HG02571 (cell line): Measurements from ENCODE around the gene CPPED1.

ENCODE experiments used
- ATAC-seq: cut with Tn5 transposase; IDR thresholded peaks from one replicate; pipeline ENCODE4 v1.9.1; 2021; ENCODE audit warnings: mild to moderate bottlenecking, moderate library complexity; ENCODE audit not compliant: unreplicated experiment

Gene CPPED1

DNA sequence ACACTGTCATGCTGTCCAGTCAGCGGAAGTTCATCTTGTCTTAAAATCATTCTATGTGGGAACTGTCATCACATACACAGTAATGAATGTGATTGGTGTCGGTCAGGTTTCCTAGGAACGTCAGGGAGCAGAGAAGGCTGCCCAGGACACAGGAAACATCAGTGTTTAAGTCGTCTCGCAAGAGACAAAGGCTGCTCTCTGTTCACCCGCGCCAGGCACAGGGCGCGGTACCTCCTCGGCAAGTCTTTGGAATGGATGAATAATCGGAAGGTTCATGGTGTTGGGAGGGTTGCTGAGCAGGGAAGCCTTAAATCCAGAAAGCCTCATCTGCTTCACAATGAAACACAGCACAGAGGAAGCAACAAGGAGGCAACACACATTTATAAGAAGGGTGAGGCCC is 148.2 kb downstream of the CPPED1 start:
- ATAC-seq: no peak

GRCh38 chr16:12653820-12654392 is 149.8 kb downstream of the CPPED1 start:
- no peak for ATAC-seq

GRCh38 chr16:12652924-12653323 is 150.8 kb downstream of the CPPED1 start:
- no peak for ATAC-seq

GRCh38 chr16:12651765-12652512 is 151.7 kb downstream of the CPPED1 start:
- ATAC-seq: no peak

DNA sequence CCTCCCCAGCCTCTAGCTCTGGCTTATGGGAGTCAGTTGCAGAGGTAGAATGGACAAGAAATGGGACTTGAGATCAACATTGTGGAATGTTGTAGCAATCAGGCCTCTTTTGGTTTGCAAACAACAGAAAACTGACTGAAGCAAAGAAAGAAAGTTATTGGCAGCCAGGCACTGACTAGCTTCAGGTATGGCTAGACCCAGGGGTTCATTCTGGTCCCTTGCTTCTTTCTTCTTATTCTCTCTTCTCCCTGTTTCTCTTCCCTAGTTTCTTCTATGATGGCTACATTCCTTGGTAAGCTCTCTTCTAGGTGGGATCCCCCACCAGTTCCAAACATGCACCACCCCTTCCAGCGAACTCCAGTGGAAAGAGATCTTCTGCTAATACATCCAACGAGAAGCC is 154.3 kb downstream of the CPPED1 start:
- ATAC-seq: no peak

GRCh38 chr16:12646490-12647274 is 157.0 kb downstream of the CPPED1 start:
- no peak for ATAC-seq

DNA sequence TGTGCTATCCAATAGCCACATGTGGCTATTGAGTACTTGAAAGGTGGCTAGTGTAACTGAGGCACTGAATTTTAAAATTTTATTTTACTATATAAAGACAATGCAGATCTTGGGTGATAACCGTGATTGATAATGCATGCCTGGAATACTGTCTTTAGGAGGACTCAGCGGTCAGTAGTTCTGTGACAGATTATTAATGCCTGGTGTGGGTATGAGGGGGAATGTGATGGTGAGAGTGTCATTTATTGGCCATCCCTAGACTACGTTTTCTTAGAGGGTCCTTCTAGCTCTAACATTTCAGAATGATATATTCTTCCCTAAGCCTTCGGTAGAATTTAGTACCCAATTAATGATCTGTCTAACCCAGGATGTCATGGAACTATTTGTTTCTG is 157.6 kb downstream of the CPPED1 start:
- ATAC-seq: no peak

- no peak for ATAC-seq
Measured at GRCh38 chr16:12643034-12643455, 160.6 kb downstream of the CPPED1 start.

- ATAC-seq: no peak
Measured at GRCh38 chr16:12639044-12639443, 164.6 kb downstream of the CPPED1 start.

DNA sequence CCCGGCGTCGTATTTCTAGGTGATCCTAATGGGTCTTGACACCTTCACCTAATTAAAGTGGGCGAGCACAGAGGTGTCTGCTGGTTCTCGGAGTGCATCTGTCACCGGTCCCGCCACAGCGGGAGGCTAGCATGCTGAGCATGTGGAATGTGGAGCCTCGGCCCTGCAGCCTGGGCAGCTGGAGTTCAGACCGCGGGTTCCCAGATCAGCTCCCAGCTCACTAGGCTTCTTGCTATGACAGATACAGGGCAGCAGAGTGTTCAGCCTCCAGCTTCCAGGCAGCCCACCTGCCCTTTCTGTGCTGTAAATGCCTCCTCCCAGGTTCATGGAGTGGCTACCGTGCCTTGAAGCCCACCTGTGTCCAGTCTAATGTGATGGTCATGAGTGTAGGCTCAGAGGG is 166.7 kb downstream of the CPPED1 start:
- ATAC-seq: no peak

DNA sequence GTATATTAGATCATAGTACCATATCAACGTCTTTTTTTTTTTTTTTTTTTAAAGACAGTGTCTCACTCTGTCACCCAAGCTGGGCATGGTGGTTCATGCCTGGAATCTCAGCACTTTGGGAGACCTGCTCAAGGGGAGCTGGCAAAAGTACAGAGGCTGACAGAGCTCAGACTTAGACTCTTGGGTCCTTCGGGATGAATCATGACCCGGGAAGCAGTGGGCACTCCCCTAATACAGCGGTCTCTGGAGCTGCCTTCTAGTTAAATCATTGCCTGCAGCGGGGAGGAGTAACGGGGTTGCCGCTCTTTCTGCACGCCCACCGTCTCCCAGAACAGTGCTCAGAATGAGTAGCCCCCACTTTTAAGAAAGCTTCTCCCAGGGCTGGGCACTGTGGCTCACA is 174.4 kb downstream of the CPPED1 start:
- ATAC-seq: no peak

DNA sequence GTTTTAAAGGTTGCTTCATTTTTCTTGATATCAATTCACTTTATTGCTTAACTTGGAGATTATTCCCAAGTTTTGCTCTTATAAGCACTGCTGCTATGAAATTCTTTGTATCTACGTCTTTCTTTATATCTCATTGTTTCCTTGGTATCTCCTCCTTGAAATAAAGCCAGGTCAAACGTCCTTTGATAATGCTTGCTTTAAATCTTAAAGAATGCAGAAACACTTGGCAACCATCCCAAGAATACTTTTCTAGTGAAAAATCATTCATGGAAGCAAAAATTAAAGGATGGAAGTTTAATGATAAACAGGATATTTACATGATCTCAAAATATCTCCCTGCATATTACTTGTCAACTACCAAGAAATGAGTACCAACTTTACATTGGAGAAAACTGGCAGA is 175.2 kb downstream of the CPPED1 start:
- ATAC-seq: no peak

GRCh38 chr16:12627394-12627793 is 176.3 kb downstream of the CPPED1 start:
- ATAC-seq: no peak

- ATAC-seq: no peak
Measured at GRCh38 chr16:12626411-12626810, 177.3 kb downstream of the CPPED1 start.

DNA sequence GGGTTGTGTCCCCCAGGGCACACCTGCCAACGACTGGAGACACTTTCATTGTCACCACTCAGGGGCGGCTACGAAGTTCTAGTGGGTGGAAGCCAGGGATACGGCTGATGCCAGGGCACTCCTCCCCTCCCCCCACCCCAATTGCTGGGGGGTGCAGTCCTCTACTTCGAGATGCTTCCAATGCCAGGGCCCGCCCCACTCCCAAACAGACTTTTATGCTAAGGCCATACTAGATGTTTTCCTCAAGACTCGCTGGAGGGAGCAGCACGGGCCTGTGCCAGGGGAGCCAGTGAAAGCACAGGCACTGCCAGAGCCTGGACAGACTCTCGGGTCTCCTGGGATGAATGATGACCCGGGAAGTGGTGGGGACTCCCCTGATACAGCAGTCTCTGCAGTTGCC is 178.0 kb downstream of the CPPED1 start:
- no peak for ATAC-seq

DNA sequence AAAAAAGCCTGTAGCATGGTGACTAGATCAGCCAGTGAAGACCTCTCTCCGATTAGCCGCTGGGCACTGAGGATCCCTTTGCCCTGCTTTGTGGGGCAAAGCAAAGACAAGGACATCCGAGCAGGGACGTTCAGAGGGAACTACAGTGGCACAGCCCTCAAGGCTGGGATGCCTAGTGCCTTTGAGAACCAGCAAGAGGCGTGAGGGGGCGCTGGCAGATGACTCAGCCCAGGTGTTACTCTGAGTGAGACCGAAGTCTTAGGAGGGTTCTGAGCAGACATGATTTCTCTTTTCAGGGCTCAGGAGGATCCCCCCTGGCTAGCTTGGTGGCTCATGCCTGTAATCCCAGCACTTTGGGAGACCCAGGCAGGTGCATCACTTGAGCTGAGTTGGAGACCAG is 178.6 kb downstream of the CPPED1 start:
- no peak for ATAC-seq

DNA sequence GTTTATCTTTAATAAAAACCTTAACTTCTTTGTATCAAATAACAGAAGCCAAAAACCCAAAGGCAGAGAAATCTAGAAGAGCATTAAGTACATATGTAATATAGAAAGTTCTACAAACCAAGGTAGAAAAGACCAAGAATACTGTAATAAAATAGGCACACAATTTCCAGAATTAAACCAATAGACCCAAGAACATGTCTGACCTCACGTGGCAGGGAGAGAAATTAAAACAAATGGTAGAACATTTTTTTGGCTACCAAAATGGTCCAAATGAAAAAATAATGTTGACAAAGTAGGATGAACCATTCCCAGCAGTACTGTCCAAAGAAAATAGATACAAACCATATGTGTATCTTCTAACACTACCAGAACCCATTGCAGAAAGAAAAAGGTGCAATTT is 183.5 kb downstream of the CPPED1 start:
- ATAC-seq: no peak

- ATAC-seq: no peak
Measured at GRCh38 chr16:12618515-12618914, 185.2 kb downstream of the CPPED1 start.

DNA sequence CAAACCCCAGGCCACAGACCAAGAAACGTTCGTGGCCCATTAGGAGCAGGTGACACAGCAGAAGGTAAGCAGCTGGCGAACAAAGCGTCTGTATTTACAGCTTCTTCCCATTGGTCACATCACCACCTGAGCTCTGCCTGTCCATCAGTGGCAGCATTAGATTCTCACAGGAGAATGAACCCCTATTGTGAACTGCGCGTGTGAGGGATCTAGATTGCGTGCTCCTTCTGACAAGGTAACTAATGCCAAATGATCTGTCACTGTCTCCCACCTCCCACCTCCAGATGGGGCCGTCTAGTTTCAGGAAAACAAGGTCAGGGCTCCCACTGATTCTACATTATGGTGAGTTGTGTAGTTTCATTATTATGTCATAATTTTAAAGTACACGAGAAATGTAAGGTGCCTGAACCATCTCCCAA is 186.3 kb downstream of the CPPED1 start:
- ATAC-seq: no peak

DNA sequence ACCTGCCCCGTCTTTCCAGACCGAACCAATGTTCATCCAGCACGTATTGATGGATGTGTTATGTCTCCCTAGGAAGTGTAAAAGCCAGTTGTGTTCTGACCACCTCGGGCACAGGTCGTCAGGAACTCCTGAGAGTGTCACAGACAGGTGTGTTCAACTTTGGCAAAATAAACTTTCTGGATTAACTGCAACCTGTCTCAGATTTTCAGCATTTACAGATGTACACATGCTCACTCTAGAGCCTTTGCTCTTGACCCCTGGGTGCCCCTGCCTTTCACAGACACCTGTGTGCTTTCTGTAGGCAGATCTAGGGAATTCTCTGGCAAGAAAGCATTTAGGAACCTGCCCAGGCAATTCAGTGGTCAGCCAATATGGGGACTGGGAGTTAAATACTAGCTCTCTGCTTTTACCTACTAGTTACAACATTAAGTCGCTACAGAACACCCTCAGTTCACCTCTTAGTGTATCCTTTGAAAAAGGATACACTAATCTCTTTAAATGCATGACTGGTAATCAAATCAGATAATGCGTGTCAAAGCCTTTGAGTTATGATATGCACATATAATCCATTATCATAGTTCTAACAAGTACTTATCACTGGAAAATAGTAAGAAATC is 188.9 kb downstream of the CPPED1 start:
- ATAC-seq: no peak

DNA sequence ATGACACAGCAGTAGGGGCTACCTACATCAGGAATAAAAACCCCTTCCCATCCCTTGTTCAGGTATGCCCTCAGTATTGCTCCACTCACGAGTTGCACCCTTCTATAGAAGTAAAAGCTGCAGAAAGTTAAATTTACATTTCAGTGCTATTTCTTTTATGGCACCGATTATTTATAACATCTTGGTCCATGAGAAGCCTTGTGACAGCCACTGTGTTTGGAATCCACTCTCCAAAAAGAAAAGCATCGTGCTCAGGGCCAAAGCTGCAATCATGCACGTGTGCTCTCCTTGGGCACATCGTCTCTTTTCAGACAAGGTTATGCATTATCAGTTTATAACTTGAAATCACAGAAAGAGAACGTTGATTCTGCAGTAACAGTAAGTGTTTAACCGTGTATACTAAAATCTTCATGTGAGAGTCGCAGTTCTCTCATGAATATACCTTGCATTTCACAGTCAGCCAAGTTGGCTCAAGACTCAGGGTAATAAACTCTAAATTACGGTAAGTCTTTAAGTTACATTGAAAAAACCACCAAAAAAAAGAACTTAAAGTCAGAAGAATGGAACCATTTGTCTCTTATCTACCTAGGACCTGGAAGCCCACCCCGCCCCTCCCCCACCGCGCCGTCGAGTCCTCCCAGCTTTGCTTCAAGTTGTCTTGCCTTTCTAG is 189.6 kb downstream of the CPPED1 start:
- no peak for ATAC-seq
